ENCODE results near the gene CDH9.

The CDH9 gene, protein sequence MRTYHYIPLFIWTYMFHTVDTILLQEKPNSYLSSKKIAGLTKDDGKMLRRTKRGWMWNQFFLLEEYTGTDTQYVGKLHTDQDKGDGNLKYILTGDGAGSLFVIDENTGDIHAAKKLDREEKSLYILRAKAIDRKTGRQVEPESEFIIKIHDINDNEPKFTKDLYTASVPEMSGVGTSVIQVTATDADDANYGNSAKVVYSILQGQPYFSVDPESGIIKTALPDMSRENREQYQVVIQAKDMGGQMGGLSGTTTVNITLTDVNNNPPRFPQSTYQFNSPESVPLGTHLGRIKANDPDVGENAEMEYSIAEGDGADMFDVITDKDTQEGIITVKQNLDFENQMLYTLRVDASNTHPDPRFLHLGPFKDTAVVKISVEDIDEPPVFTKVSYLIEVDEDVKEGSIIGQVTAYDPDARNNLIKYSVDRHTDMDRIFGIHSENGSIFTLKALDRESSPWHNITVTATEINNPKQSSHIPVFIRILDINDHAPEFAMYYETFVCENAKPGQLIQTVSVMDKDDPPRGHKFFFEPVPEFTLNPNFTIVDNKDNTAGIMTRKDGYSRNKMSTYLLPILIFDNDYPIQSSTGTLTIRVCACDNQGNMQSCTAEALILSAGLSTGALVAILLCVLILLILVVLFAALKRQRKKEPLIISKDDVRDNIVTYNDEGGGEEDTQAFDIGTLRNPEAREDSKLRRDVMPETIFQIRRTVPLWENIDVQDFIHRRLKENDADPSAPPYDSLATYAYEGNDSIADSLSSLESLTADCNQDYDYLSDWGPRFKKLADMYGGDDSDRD

DNA sequence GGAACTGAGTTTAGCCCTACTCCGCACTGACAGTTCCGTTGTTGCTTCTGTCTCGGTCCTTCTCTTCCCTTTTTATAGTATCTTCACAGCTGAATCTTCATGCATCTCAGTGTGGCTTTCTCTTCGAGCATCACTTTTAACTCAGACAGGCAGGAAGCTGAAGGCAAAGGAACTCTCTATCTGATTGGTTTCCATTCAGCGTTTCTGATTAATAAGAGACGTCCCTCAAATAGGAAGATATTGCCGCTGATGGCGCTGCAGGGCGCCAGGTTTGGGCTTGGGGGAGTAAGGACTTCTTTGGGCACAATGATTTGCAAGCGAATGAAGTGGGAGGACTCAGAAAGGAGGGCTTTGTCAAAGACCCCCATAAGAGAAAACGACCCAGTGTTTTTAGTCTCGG is at the start of gene CDH9:
TSS of gene CDH9 (minus strand) at position 111 of the 400 bp plus-strand sequence. CDS start 50,253 bp downstream, outside the sequence.
- no peak for DNase-seq (ENCODE audit: low spot score)

DNA sequence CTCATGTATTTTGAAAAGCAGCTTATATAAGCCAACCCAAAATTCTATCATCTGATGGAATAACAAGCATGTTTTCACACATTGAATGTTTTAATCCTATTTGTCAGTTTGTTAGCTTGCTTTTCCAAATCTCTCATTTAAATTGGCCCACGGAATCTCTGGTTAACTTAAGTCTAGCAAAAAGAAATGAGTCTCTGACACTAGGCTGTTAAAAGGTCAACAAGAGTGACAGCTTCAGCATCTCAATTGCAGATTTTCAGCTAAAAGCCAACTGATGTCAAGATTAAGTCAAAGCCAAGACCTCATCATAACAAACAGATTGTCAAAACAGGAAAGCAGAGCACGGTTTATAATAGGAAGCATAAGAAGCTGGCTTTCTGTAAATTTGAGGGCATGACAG is 49.4 kb upstream of the CDH9 start:
- DNase-seq (ENCODE audit: low spot score) = no peak

DNA sequence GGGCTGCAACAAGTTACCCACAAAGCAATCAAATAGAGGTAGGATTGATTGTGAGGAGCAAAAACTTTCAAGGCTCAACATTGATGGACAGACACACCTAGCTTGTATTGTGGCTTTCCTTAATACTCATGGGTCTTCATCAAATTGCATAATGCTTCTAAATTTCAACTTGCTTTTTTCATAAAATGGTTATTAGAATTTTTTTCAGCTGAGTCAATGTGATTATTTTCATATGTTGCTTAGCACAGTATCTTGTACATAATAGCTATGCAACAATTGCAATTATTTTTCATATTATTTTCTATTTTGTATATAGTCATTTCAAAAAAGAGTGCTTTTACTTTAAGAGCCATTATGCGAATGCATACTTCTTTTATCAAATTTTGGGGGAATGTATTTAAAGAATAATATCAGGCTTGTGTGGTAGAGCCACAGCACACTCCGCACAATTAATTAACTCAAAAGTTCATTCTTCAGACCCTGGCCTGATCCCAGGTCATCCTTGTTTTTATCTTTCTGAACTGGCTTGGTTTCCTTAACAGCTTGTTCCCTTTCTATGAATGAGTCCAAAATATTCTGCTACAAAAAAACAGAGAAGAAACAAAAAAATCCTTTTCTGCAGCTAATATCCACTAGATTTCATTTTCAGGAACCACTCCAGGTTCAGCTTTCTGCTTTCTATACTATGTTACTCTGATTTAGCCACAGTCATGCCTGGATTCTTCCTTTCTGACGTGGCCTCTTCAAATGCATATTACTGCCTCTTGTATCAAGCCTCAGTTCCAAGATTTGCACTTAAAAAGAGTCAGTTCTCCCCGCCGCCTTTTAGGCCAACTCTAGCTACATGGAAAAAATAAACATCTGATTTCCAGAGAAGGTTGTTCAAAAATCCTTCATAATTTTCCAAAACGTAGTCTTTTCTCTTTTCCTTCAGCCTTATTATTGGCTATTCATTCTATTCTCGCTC is 45.3 kb upstream of the CDH9 start:
- no peak for DNase-seq (ENCODE audit: low spot score)

DNA sequence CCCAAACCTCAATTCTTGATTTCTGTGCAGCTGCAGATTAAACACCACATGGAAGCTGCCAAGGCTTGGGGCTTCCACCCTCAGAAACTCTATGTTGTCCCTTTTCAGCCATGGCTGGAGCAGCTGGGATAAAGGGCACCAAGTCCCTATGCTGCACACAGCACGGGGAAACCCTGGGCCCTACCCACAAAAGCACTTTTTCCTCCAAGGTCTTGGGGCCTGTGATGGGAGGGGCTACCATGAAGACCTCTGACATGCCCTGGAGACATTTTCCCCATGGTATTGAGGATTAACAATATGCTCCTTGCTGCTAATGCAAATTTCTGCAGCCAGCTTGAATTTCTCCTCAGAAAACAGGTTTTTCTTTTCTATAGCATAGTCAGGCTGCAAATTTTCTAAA is 41.8 kb upstream of the CDH9 start:
- DNase-seq (ENCODE audit: low spot score) = no peak

DNA sequence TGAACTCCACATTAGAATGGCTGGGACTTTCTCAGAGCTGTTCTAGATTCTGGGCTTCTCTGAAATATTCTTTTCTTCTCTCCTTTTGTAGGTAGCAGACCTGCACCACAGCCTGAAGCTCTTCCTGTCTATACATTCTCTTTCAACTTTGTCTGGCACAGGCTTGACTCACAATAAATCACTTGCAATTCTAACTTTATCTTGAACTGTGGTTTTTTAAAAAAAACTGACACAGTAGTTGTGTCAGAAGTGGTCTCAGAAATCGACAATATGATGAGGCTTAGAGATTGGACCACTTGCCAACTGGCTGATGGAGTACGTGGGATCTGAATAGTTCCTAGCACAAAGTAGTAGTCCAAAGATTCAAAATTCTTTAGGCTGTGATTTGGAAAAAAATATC is 24.1 kb upstream of the CDH9 start:
- no peak for DNase-seq (ENCODE audit: low spot score)

DNA sequence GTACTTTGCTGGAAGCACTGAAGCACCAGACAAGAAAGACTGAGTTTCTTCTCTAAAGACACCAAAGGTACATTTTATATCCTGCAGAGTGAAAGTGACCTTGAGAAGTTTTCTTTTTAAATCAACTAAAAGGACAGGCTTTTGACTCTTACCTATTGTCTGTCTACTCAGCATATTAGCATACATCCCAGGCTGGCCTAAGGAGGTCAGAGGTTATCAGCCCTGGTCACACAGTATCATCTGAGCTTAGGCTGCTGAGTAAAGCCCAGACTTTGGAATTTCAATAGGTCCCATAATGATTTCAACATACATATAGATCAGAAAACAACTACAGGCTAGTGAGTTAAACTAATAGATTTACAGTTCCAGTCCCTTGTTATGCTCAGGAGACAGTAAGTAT is 10.1 kb upstream of the CDH9 start:
- peak; percentile 11 for DNase-seq (ENCODE audit: low spot score)

DNA sequence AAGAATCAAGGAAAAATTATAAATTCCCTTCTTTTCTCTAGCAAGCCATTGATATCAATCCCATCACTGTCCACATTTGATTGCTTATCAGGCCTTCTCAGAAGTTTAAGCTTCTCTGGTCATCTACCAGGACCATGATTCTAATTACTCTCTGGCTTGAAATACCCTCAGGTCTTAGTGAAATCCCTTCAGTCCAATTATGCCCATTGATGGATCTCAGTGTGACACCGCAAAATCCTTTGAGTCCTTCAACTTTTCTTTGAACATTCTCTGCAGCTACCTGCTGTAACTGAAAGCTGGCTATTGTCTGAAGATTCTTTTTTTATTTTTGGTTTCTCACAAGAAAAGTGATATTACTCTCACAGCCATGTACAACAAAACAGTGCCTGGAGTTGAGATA is 3.0 kb upstream of the CDH9 start:
- no peak for DNase-seq (ENCODE audit: low spot score)

DNA sequence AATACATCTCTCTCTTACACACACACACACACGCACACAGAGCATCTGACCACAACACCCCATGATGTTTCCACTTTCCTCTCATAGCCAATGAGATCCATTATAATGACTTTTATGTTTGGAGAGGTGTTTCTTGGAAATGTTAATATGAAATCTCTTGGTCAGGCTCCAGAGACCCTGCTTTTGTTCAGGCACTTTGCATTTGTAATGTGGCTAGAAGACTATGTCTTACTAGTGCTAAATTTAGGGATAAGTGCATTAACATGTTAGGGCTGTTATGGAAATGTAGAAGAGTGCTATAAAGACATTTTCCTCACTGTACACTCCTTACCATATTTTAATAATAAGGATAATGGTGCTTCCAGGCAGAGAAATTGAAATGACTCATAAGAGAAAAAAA is 3.8 kb downstream of the CDH9 start:
- no peak for DNase-seq (ENCODE audit: low spot score)

DNA sequence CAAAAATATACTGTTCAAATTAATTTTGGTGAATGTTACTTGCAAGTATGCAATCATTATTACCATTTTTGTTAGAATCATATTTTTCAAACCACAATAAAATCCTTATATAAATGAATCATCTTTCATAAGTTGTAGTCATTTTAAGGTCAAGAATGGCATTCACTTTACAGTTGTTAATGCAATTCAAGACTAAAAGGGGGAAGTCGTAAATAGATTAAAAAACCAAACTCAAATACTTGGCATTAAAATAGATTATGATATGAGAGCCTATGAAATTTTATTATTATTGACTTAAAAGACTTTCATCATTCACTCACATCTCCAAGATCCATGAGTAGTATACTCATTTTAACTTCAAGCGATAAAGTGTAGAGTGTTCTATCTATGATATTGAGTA is 11.6 kb downstream of the CDH9 start:
- DNase-seq (ENCODE audit: low spot score) = no peak

DNA sequence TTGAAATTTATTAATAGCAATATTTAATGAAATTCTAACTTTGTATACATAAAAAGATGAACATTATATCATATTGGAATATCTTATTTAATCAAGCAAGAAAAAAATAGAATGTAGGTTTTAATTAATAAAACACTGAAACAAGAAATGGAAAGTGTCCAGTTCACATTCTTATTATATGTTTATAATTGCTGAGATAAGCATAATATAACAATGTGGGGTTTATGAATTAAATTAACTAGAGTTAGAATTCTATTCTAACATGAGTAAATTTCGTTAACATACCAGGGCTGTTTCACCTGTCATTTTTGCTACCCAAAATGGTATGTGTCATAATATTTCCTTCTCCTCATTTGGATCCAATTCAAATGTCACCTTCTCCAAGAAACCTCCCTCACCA is 12.3 kb downstream of the CDH9 start:
- DNase-seq (ENCODE audit: low spot score) = no peak

DNA sequence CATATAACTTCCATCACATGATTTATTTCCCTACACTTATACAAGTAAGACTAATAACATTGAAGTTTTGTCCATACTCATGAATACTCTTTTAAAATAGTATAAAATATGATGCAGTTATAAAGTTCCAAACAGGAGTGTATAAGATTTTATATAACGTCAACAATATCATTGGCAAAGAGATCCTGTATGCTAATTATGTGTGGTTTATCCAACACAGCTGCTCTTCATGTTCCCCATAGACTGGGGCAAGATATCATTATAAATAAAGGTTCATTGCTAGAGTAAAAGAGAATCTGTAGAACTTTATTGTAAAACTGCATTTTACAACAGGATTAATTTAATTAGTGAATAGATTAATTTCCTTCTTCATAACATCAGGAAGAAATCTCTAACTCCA is 16.9 kb downstream of the CDH9 start:
- no peak for DNase-seq (ENCODE audit: low spot score)

DNA sequence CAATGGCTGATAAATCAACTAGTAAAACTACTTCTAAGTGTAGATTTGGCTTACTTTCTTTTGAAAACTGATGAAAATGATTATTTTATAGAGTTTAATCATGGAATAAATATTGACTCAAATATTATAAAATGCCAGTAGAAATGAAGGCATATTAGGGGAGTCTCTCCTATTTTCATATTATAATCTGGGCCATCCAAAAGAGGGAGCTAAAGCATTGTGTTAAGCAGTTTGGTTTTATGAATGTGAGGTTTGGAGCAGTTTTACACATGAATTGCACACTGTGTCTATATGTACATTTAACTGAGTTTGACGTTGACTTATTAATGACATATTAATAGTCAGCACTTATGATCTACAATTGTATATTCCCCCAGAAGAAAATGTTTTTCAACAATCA is 17.4 kb downstream of the CDH9 start:
- DNase-seq (ENCODE audit: low spot score) = peak; percentile 2

DNA sequence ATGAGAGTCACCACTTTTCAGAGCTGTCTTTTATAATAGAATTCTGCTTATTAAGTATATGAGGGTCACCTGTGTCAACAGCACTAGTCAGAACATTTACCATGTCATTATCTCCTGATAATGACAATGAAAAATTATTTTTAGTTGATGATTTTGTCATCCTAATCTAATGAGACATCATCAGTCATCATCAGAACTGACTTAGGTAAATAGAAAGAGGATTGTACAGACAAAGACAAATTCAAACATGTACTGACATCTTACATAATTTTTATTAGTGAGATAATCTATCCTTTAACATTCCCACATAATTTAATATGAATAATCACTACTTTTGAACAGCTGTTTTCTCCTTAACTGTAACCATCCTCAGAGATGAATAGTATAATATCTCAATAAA is 22.6 kb downstream of the CDH9 start:
- no peak for DNase-seq (ENCODE audit: low spot score)

DNA sequence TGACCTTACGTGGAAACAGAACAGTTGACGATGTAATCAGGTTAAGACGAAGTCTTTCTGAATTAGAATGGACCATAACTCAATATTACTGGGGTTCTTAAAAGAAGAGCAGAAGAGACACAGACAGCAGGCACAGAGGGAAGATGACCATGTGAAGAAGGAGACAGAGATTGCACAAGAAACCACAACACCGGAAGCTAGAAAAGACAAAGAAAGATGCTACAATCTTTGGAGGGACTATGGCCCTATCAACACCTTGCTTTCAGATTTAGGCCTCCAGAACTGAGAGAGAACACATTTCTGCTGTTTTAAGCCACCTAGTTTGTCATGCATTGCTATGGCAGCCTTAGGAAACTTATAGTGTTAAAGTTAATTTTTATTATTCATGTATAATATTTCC is 27.1 kb downstream of the CDH9 start:
- no peak for DNase-seq (ENCODE audit: low spot score)

DNA sequence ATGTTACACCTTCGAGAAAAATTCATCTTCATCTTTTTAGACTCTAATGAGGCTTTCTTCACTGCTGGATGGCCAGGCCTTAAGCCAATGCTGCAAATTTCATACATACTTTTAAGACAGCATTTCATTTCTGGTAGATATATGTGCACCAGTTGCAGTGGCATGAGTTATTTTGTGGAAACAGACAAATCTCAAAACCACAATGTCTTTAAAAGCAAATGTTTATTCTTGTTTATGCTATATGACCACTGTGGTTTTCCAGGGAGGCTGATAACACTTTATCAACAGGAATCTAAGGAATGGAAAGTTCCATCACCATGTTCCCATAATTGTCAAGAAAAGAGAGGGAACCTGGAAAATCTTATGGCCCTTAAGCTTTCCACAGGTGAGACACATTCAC is 27.7 kb downstream of the CDH9 start:
- no peak for DNase-seq (ENCODE audit: low spot score)

DNA sequence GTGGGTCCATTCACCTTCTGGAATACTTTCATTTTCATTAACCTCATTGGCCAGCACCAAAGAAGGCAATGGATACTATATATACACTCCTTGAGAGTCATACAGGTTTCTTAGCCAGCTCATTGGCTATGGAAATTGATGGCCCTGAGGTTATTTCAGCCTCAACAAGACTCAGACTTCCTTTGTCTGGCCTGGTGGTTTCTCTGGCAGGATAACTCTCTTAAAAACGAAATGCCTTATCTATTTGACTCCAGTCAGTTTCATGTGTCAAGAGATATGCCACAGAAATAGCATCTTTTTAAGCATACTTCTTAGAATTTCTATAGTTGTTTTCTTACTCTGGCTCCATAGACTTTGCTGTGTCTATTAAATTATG is 28.9 kb downstream of the CDH9 start:
- no peak for DNase-seq (ENCODE audit: low spot score)

DNA sequence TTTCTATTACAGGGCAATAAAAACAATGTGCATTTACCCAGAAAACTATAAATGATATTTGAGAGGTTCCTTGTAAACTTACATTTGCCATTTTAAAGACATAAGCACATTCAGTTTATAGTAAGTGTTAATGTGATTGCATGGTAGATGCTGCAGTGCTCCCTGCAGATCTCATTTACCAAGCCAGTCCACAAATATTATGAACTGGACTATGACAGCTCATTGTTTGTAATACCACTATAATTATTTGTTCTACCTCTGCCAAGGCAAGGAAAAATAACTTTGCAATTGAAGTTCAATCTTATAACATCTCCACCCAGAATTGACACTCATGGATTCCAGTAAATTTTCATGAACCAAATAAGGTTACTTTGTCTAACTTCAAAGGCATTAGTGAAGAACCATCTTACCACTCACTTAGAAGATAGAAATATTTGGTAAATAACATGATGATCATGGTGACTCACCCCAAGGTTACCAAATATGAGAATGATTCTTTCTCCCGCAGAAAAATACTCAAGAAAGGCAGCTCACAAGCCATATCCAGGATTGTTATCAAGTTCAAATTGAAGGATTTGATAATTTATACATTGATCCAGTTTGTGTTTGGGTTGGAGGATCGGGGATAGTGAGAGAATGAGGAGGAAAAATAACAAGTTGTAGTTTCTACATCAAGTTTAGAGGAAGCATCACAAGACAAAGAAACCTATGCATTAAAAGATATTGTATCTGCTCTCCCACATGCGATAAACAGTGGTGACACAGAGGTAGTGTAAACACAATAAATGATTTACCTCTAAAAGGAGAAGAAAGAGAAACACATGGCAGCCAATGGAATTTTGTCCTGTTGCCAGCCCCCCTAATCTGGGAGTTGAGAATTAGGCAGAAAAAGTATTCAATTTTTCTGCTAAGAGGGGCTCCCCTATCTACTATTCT is 29.5 kb downstream of the CDH9 start:
- DNase-seq (ENCODE audit: low spot score) = no peak

DNA sequence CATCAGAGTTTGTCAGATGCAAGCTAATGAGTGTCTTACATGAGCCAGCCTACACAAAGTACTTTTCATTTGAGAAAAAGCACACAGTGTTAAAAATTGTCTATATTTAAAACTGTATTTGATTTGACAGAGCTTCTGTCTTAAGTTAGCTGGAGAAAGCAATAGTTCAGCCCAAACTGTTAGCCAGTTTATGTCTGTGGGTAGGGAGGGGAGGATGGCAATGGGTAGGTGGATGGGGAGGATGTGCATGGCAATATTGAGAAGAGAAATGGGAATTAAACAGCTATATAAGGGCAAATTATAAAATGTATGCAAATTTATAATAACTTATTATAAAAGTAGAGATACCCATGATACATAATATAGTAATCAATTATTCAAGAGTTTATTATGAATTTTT is 31.3 kb downstream of the CDH9 start:
- DNase-seq (ENCODE audit: low spot score) = no peak

DNA sequence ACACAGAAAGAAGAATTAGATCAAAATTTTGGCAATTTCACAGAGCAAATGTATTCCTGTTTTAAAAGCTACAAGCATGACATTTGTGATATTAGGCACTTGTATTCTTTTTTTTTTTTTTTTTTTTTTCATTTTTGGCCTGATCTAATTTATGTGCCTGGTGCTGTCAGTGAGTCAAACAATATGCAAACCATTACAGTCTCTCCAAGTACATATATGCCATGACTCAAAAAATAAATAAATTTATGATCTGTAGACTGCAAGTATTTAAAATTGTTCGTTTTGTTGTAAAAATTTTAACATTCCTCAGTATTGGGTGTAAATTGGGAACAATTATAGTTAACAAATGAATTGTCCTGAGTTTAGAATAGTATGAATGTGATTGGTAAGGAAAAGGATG is 51.4 kb downstream of the CDH9 start:
- no peak for DNase-seq (ENCODE audit: low spot score)

DNA sequence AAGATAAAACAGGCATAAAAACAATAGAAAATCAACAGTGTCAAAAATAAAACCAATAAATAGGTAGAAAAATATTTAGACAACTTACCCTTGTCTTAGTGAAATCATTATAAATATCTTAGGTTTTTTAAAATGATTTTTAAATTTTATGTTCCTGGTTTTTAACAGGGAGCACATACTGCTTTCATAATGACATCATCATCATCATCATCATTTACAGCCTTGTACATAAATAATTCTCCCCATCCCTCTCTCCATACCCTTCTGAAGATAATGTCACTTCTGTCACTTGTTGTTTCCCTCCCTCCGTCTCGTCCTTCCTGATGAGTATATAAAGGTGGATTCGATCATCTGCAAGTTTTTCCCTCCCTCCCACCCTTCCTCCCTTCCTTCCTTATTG is 56.6 kb downstream of the CDH9 start:
- no peak for DNase-seq (ENCODE audit: low spot score)

DNA sequence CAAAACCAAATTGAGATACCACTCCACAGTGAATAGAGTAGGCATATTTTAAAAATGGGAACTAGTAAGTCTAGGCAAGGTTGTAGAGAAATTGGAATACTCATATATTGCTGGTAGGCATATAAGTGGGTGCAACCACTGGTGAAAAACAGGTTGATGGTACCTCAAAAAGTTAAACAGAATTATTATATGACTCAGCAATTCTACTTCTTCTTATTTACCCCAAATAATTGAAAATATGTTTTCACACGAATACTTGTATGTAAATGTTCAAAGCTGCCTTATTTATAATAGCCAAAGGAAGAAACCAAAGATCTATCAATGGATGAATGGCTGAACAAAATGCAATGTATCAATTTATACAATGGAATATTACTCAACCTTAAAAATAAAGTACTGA is 79.1 kb downstream of the CDH9 start:
- no peak for DNase-seq (ENCODE audit: low spot score)

All from HuH-7 (cell line).